GM12872 (cell line): Measurements from ENCODE around the gene S100A4.
A peak's percentile ranks its signal among the peaks of the same experiment; 100 is the strongest.

Experiments used
- TF ChIP-seq, protein P1 (sequence below): IDR thresholded peaks from 3 replicates; pipeline ENCODE4 v1.5.1; 2011; ENCODE audit warnings: low read depth, mild to moderate bottlenecking, low read length, moderate library complexity; ENCODE audit not compliant: insufficient read depth

Gene S100A4

DNA sequence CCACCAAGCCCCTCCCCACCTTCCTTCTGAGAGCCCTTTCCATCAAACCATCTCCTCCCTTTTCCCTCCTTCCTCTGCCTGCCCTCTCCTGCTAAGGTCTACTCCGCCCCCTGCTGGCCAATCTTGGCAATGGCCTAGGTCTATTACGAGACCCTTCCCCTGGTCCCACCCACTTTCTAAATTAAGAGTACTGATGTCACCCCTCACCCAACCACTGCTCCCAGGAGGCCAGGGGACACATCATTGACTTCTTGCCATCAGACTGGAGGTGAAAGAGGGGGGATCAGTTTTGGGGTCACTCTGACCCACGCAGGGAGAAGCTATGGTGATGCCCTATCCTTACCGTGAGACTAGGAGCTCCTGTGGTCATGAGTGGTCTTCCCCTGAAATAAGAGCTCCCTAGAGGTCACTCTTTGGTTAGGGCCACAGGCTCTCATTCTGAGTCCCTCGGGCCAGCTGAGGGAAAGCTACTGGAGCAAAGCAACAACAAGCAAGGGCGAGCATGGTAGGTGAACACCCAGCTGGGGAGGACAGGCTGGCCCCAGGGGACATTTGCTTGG is 50.5 kb downstream of the S100A4 start:
- TF ChIP-seq, protein P1, sequence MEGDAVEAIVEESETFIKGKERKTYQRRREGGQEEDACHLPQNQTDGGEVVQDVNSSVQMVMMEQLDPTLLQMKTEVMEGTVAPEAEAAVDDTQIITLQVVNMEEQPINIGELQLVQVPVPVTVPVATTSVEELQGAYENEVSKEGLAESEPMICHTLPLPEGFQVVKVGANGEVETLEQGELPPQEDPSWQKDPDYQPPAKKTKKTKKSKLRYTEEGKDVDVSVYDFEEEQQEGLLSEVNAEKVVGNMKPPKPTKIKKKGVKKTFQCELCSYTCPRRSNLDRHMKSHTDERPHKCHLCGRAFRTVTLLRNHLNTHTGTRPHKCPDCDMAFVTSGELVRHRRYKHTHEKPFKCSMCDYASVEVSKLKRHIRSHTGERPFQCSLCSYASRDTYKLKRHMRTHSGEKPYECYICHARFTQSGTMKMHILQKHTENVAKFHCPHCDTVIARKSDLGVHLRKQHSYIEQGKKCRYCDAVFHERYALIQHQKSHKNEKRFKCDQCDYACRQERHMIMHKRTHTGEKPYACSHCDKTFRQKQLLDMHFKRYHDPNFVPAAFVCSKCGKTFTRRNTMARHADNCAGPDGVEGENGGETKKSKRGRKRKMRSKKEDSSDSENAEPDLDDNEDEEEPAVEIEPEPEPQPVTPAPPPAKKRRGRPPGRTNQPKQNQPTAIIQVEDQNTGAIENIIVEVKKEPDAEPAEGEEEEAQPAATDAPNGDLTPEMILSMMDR: peak; percentile 90
